ENCODE results near the gene KRT85.

DNA sequence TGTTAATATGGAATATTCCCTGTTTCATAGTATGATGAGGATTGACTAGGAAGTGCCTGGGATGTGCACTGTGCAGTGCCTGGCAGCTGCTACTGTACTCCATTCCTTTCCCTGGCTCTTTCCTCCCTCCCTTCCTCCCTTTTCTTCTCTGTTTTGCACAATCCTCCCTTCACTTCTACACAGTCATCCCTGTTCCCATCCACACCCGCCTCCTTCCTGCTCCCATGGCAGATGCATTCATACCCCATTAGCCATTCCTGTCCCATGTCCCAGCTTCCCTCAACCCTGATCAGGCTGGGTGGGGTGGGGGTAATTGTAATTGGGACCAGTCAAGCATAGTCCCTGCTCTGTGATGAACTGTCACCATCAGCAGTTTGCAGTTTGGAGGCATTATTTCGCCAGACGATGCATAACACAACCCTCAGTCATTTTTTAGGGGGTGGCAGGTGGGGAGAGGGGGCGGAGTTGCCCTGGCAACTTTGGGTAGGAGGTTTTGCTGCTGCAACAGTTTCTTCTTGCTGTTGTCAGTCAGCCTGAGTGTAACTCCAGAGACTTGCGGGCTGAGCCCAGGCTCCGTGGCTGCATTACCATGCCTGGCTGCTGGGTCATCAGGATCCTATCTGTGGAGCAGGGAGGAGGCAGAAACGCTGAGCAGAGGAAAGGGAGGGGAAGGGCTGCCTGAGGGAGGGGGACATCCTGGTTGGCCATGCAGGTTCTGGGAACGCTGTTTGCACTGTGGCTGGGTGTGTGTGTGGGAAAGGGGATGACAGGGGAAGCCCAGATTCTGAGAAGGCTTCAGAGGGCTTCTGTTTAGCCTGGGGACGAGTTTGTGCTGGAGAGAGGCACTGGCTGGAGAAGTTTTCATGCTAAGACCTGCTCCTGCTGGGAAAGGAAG is 22.3 kb upstream of the KRT85 start:
- no peak for TF ChIP-seq POLR2A (IDR thresholded peaks at IDR 0.05)
- TF ChIP-seq, protein P1, sequence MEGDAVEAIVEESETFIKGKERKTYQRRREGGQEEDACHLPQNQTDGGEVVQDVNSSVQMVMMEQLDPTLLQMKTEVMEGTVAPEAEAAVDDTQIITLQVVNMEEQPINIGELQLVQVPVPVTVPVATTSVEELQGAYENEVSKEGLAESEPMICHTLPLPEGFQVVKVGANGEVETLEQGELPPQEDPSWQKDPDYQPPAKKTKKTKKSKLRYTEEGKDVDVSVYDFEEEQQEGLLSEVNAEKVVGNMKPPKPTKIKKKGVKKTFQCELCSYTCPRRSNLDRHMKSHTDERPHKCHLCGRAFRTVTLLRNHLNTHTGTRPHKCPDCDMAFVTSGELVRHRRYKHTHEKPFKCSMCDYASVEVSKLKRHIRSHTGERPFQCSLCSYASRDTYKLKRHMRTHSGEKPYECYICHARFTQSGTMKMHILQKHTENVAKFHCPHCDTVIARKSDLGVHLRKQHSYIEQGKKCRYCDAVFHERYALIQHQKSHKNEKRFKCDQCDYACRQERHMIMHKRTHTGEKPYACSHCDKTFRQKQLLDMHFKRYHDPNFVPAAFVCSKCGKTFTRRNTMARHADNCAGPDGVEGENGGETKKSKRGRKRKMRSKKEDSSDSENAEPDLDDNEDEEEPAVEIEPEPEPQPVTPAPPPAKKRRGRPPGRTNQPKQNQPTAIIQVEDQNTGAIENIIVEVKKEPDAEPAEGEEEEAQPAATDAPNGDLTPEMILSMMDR (IDR thresholded peaks at IDR 0.05) = no peak

Data from adrenal gland (tissue), 5 donors.